G401.6 (cell line): ENCODE measurements around the gene CHI3L1.

Experiments used
- FAIRE-seq: peaks from 2 replicates; lab custom pipeline; 2012; peaks lifted over from hg19 to GRCh38; lab: Jason Lieb, UNC

CHI3L1 gene

GRCh38 chr1:203167913-203168200 lies 18.6 kb downstream of the CHI3L1 start:
- FAIRE-seq, result no peak

GRCh38 chr1:203167026-203167912 lies 19.2 kb downstream of the CHI3L1 start:
- FAIRE-seq, result no peak

- no peak for FAIRE-seq
Measured at GRCh38 chr1:203166192-203166940, 20.1 kb downstream of the CHI3L1 start.

GRCh38 chr1:203165800-203166161 lies 20.7 kb downstream of the CHI3L1 start:
- FAIRE-seq, result no peak

GRCh38 chr1:203165101-203165799 lies 21.3 kb downstream of the CHI3L1 start:
- no peak for FAIRE-seq

GRCh38 chr1:203163891-203164635 lies 22.4 kb downstream of the CHI3L1 start:
- no peak for FAIRE-seq

GRCh38 chr1:203162403-203162802 lies 24.1 kb downstream of the CHI3L1 start:
- FAIRE-seq, result no peak

GRCh38 chr1:203161703-203162102 lies 24.8 kb downstream of the CHI3L1 start:
- FAIRE-seq, result no peak

GRCh38 chr1:203161175-203161574 lies 25.3 kb downstream of the CHI3L1 start:
- no peak for FAIRE-seq

- no peak for FAIRE-seq
Measured at GRCh38 chr1:203159844-203160243, 26.7 kb downstream of the CHI3L1 start.

GRCh38 chr1:203158960-203159665 lies 27.4 kb downstream of the CHI3L1 start:
- FAIRE-seq, result no peak

GRCh38 chr1:203158423-203158822 lies 28.1 kb downstream of the CHI3L1 start:
- no peak for FAIRE-seq

- FAIRE-seq, result no peak
Measured at GRCh38 chr1:203156280-203156679, 30.2 kb downstream of the CHI3L1 start.

GRCh38 chr1:203153989-203154821 lies 32.3 kb downstream of the CHI3L1 start:
- no peak for FAIRE-seq

- FAIRE-seq, result no peak
Measured at GRCh38 chr1:203153051-203153988, 33.2 kb downstream of the CHI3L1 start.

- FAIRE-seq, result no peak
Measured at GRCh38 chr1:203152158-203153034, 34.1 kb downstream of the CHI3L1 start.

- FAIRE-seq, result no peak
Measured at GRCh38 chr1:203151362-203152157, 34.9 kb downstream of the CHI3L1 start.
